Right ventricle myocardium inferior (tissue), 1 donor: ENCODE results near the gene GCHFR. TPM values are rescaled to one million over a fixed set of nuclear protein-coding genes. Genes with fewer than 3 reads are reported as not detected.

ENCODE experiments used
- ATAC-seq: fragments of 200-7000 bp; cut with Tn5 transposase; one replicate; pipeline ENCODE4 v1.9.1; 2020; ENCODE audit warnings: mild to moderate bottlenecking, moderate library complexity
- DNase-seq: peaks from one replicate; pipeline ENCODE4 v3.0.0; 2021; ENCODE audit errors: missing footprints
- intact Hi-C: fragments of 100-400 bp; cut with DNase I; formaldehyde crosslinking; loops from one replicate; pipeline ENCODE4 v1.11.0; 2022
- total RNA-seq: library from RNA; stranded (reverse); fragmentation: NEBNext Ultra II Directional; extraction: Animal tissue kit (Norgen Biotek cat#: 25700); gene quantifications from one replicate; pipeline ENCODE4 v1.2.1, GENCODE V29; 2021
- donor health status: DM: no; HTN: yes; CAD: no; lungs with severe emphysema.

The GCHFR gene
- total RNA-seq, 1 donor from 2014 or later: 8.1 TPM

DNA sequence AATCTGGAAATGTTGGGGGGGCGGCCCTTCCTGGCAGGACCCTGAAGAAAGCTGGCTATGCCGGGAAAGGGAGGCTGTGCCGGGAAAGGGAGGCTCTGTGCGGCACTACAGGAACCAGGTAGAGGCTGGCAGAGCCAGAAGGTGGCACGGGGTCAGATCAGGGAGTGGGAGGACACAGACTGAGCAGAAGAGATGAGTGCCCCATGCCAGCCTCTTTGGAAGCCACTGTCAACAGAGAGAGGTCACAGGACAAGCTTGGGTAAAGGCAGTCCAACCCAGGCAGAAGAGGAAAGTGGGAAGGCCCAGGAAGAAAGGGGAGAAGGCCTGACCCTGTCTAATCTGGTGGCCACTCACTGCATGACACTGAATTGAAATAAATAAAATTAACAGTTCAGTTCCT is 7.4 kb downstream of the GCHFR start:
- intact Hi-C loops: no loop called here

GRCh38 chr15:40772014-40772413 is 8.1 kb downstream of the GCHFR start:
- intact Hi-C loops: no loop called here
- no peak for DNase-seq
- no peak for ATAC-seq

More for the DNA sequence above, 7.4 kb downstream of the GCHFR start:
- ATAC-seq (no peak), DNase-seq (no peak)

DNA sequence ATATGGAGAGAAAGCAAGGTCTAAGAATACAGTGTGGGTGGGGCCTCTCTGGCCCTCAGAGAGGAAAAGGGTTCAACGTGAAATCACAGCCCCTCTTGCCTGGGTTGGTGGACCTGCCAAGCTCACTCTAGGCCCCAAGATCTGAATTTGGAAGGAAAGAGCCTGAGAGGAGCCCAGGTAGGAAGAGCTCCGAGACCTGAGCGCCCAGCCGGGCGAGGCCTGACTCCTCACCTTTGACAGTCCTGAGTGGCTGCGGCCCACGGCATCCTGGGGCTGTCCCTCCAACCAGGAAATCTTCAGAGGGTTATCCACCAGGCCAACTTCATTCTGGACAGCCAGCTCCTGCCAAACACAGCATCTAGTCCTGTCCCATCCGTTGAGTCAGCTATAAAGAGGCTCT is 9.6 kb downstream of the GCHFR start:
- intact Hi-C loops: no loop called here
- no peak for DNase-seq
- no peak for ATAC-seq

- ATAC-seq: peak; percentile 16
- intact Hi-C loops: no loop called here
These were observed 10.0 kb downstream of the GCHFR start for GRCh38 chr15:40773902-40774301.

GRCh38 chr15:40775007-40775406 is 11.1 kb downstream of the GCHFR start:
- DNase-seq (no peak), ATAC-seq (no peak)
- intact Hi-C loops: no loop called here

More at GRCh38 chr15:40773902-40774301, 10.0 kb downstream of the GCHFR start:
- DNase-seq: no peak

DNA sequence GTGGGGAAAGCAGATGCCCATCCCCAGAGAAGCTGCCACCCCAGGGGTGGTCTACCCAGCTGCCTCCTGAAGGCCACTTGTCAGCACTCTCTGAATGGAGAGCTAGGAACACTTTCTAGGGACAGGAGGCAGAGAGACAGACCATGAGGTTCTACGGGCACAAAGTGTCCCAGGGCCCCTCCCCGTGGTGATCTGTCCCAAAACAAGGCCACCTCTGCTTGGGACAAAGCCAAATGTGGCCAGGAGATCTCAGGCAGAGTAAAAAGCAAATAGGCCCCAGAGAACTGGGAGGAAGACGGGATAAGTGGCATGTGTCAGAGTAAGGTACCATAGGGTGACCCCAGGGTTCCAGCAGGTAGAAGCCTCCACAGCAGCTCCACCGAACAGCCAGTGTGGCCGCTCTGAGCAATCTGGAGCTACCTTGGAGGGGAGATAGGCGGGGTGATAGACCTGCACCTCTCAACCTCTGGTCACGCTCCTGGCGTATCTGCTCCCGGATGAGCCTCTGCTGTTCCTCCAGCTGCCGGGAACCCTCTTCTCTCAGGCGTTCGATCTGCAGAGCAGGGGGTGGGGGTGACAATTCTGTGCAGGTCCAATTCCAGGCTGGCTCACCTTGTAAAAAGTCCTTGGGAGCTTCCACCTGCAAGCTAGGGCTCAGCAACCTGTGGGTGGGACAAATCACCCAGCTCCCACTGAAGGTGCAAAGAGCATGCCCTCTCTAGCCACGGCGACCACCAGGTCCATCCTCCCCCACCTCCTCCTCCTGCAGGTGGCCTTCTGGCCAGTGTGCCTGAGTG is 12.1 kb downstream of the GCHFR start:
- intact Hi-C loops: no loop called here
- DNase-seq (no peak), ATAC-seq (no peak)

DNA sequence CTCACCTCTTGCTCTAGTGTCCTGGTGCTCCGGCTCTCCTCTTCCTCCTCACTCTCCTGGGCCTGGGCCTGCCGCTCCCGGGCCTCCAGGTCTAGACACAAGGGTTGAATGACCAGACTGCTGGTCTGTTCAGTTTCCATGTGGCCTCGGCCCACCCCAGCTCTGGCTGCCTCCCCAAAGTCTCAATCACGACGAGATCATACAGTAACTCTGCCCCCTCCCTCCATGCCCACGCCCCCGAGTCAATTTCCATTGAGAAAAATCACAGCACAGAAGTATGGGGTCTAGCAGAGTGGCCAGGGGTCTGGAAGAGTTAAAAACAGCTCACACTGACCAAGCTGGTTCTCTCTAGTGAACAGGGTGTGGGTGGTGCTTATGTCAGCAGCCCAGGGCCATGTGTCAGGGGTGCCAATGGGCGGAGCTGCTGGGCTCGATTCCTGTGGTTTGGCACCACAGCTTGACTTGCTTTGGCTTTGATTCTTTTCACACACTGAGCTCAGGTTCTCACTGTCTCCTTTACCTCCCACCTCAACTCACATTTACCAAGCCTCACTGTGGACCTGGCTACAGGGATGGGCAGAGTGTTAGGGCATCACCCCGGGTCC is 12.8 kb downstream of the GCHFR start:
- DNase-seq (no peak), ATAC-seq (peak; percentile 20)
- intact Hi-C loops: no loop called here

DNA sequence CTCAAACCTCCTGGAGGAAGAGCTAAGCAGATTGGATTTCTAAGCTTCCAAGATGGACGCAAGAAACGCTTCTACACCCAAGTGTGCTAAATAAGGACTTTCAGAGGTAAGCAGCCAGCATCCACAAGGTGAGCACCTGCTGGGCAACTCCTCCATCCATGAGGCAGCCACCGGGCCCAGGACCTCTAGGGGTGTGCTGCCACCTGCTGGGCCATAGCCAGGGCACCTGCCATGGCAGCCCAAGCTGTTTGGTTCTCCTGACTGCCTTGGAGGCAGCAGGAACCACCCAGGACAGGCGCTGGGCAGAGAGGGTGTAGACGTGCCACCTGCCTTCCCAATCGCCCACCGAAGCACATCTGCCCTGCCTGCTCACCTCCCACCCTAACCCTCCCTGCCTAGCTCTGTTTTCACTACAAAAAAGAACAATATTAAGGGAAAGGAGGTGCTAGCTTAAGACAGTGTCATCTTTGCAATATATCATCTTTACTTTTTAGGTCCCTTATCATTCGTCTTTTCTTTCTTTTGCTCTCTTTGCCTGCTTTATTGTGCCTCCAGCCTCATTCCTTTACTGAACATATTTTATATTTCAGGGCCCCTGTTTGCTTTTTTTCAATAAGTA is 18.9 kb downstream of the GCHFR start:
- DNase-seq (peak; percentile 80), ATAC-seq (peak; percentile 44)
- intact Hi-C loops: no loop called here

DNA sequence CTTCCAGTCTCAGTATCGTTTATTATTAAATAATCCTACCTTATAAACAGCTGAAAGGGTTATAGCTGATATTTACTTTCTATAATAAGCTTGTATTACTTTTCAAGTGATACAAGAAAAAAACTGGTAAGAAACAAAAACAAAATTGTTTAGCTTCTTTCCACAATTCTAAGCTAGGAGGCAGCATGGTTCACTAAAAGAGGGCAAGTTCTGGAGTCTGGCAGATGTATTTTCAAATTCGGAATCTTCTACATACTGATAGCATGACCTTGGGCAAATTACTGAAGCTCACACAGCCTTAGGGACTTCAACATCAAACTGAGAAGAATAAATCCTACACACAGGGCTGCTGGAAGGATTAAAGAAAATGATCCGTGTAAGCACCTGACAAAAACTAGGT is 21.3 kb downstream of the GCHFR start:
- DNase-seq: no peak
- ATAC-seq: no peak
- intact Hi-C loops: loop anchor here (2.0 kb wide), 1 partner anchor 108 kb away; no protein-coding TSS in a partner anchor

DNA sequence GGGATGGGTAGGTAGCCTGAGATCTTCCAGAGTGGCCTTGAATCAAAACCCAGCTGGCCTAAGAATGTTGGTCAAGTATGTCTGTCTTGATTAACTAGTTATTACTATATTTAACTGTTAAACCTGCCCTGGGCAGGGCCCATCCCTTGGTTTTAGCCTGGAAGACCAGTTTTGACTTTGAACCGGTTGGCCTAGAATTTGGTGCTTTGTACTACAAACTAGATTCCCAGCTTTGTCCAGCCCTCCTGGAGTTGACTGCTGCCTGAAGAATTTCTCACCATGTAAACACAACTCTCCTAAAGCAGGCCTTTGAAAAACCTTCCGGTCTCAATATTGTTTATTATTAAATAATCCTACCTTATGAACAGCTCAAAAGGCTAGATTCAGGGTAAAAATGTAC is 21.9 kb downstream of the GCHFR start:
- no peak for DNase-seq
- intact Hi-C loops: loop anchor here (2.0 kb wide), 1 partner anchor 107 kb away; no protein-coding TSS in a partner anchor
- ATAC-seq: no peak

DNA sequence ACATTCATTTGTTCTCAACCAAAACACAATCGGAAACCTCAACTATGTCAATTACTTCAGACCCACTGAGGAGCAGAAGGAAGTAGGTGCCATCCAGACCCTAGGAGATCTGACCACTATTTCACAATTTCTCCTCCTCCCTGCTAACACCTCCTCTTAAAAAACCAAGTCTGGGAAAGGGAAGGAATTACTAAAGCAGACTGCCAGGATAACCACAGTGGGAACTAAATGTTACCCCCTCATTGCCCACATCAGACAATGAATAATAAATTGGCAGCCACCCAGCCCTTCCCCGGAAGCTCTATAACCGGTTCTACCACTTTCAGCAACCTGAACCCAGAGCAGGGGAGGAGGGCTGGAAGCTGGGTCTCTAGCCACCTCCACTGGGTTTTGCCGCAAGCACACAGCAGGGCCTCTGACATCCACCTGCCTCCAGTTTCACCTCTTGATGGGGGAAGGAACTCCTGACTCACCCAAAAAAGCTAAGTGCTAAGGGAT is 23.5 kb downstream of the GCHFR start:
- ATAC-seq: no peak
- intact Hi-C loops: no loop called here
- DNase-seq: no peak

GRCh38 chr15:40787991-40788390 is 24.1 kb downstream of the GCHFR start:
- intact Hi-C loops: no loop called here
- ATAC-seq: no peak
- no peak for DNase-seq

- intact Hi-C loops: no loop called here
- ATAC-seq (no peak), DNase-seq (peak; percentile 16)
These were observed 25.3 kb downstream of the GCHFR start for GRCh38 chr15:40789119-40789518.

- no peak for ATAC-seq
- intact Hi-C loops: no loop called here
- DNase-seq: no peak
These were observed 26.1 kb downstream of the GCHFR start for GRCh38 chr15:40789999-40790398.

- ATAC-seq (no peak), DNase-seq (no peak)
- intact Hi-C loops: no loop called here
These were observed 26.9 kb downstream of the GCHFR start for GRCh38 chr15:40790718-40791117.

DNA sequence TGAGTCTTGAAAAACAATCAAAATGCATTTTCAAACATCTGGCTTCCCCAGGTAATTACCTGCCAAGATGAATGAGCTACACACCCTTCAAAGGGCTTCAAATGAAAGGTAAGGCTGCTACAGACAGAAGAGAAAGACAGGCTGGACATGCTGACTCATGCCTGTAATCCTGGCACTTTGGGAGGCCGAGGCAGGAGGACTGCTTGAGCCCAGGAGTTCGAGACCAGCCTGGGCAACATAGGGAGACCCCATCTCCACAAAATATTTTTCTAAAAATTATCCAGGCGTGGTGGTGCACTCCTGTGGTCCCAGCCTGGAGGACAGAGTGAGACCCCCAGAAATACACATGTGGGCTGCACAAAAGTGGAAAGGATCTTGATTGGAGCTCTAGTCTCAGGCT is 28.5 kb downstream of the GCHFR start:
- intact Hi-C loops: no loop called here
- DNase-seq (no peak), ATAC-seq (no peak)

GRCh38 chr15:40793216-40793989 is 29.5 kb downstream of the GCHFR start:
- no peak for DNase-seq
- no peak for ATAC-seq
- intact Hi-C loops: no loop called here

- ATAC-seq: no peak
- DNase-seq: no peak
- intact Hi-C loops: no loop called here
These were observed 32.2 kb downstream of the GCHFR start for GRCh38 chr15:40796041-40796440.

DNA sequence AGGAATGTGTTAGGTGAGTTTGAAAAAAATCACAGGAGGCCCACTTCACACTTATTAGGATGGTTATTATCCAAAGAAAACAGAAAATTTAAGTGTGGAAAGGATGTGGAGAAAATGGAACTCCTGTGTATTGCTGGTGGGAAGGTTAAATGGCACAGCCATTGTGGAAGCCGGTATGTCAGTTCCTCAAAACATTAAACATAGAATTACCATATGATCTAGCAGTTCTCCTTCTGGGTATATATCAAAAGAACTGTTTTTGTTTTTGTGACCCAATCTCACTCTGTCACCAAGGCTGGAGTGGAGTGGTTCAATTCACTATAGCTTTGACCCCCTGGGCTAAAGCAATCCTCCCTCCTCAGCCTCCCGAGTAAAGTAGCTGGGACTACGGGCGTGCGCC is 32.6 kb downstream of the GCHFR start:
- ATAC-seq (no peak), DNase-seq (no peak)
- intact Hi-C loops: no loop called here
